Aorta (tissue), 5 donors: ENCODE data around the gene DTD1. TPM values are rescaled to one million over a fixed set of nuclear protein-coding genes. Genes with fewer than 3 reads are reported as not detected.

Experiments used
- ATAC-seq: fragments of 200-7000 bp; cut with Tn5 transposase; one replicate; pipeline ENCODE4 v1.9.1; 2022; ENCODE audit warnings: moderate library complexity; ENCODE audit not compliant: low FRiP score
- DNase-seq, 2 donors: peaks; one replicate each; pipeline ENCODE4 v3.0.0-alpha.2; 2020
- H3K27ac ChIP-seq, 2 donors: one replicate each; pipeline ENCODE4 v1.5.1; 2013; ENCODE audit warnings: low read length in 2 of 2, mild to moderate bottlenecking in 2 of 2, moderate library complexity in 2 of 2, control low read depth in 1 of 2, inconsistent platforms in 1 of 2, low read depth in 1 of 2
- H3K27me3 ChIP-seq, 2 donors: one replicate each; pipeline ENCODE4 v1.6.1; 2013; ENCODE audit warnings: control low read depth in 1 of 2, low read length in 1 of 2, mild to moderate bottlenecking in 1 of 2, moderate library complexity in 1 of 2; ENCODE audit not compliant: insufficient read depth in 2 of 2, control insufficient read depth in 1 of 2
- H3K36me3 ChIP-seq, 2 donors: one replicate each; pipeline ENCODE4 v1.6.1; 2013; ENCODE audit warnings: control low read depth in 1 of 2, low read length in 1 of 2, mild to moderate bottlenecking in 1 of 2; ENCODE audit not compliant: insufficient read depth in 2 of 2, control insufficient read depth in 1 of 2
- H3K4me1 ChIP-seq, 2 donors: one replicate each; pipeline ENCODE4 v1.6.1; 2013; ENCODE audit warnings: low read length in 2 of 2, control low read depth in 1 of 2, mild to moderate bottlenecking in 1 of 2, moderate library complexity in 1 of 2; ENCODE audit not compliant: insufficient read depth in 2 of 2, control insufficient read depth in 1 of 2
- H3K4me3 ChIP-seq, 2 donors: one replicate each; pipeline ENCODE4 v1.5.1; 2013; ENCODE audit warnings: low read length in 2 of 2, control low read depth in 1 of 2, mild to moderate bottlenecking in 1 of 2
- H3K9me3 ChIP-seq: one replicate; pipeline ENCODE4 v1.6.1; 2013; ENCODE audit warnings: mild to moderate bottlenecking, low read length; ENCODE audit not compliant: control insufficient read depth
- WGBS, 2 donors: extraction: QIAGEN DNeasy Blood & Tissue Kit; methylation state at CpG; one replicate each; pipeline ENCODE4 v1.1.7; 2013; 5-methylcytosine and 5-hydroxymethylcytosine counted together
- intact Hi-C, 2 donors: fragments of 100-400 bp; cut with DNase I; formaldehyde crosslinking; loops; one replicate each; pipeline versions ENCODE4 v1.14.2 to v1.15.0; 2022
- long read RNA-seq, 2 donors: library from polyadenylated mRNA; unstranded; transcript quantifications; one replicate each; pipeline ENCODE4 v2.0.0, GENCODE V29; 2020 to 2021
- polyA plus RNA-seq, 2 donors: library from polyadenylated mRNA; stranded (reverse); fragments of 200-250 nt; gene quantifications; one replicate each; pipeline ENCODE4 v1.2.3, GENCODE V29; 2013
- total RNA-seq, 2 donors: library from RNA; stranded (reverse); fragmentation: NEBNext Ultra II Directional; extraction: Animal tissue kit (Norgen Biotek cat#: 25700); gene quantifications; one replicate each; pipeline ENCODE4 v1.2.1, GENCODE V29; 2021
- donor health status: healthy with polysubstance abuse.
- donor health status: Bipolar disorder and iron deficiency.
- donor health status: DM: no; HTN: no; CAD: no.
- donor health status: DM: no; HTN: no; CAD: no.
- donor health status: DM: yes; HTN: yes; CAD: no.

Gene DTD1, protein sequence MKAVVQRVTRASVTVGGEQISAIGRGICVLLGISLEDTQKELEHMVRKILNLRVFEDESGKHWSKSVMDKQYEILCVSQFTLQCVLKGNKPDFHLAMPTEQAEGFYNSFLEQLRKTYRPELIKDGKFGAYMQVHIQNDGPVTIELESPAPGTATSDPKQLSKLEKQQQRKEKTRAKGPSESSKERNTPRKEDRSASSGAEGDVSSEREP
- total RNA-seq = 10 to 100 TPM; 20.0 to 20.2 TPM
- polyA plus RNA-seq = 10 to 100 TPM; 17.8 to 19.7 TPM
- long read RNA-seq, donor 1, transcript DTD1-201 (6 exons, 1,387 nt) = major isoform, 47 of 58 reads
- long read RNA-seq, donor 1, partial matches to known transcripts = 3 of 58 reads
- long read RNA-seq, donor 1, other reads (novel, unspliced or antisense) = 8 of 58 reads
- long read RNA-seq, donor 2, transcript DTD1-201 (6 exons, 1,387 nt) = major isoform, 7 of 14 reads
- long read RNA-seq, donor 2, partial matches to known transcripts = 0 of 14 reads
- long read RNA-seq, donor 2, other reads (novel, unspliced or antisense) = 7 of 14 reads

DNA sequence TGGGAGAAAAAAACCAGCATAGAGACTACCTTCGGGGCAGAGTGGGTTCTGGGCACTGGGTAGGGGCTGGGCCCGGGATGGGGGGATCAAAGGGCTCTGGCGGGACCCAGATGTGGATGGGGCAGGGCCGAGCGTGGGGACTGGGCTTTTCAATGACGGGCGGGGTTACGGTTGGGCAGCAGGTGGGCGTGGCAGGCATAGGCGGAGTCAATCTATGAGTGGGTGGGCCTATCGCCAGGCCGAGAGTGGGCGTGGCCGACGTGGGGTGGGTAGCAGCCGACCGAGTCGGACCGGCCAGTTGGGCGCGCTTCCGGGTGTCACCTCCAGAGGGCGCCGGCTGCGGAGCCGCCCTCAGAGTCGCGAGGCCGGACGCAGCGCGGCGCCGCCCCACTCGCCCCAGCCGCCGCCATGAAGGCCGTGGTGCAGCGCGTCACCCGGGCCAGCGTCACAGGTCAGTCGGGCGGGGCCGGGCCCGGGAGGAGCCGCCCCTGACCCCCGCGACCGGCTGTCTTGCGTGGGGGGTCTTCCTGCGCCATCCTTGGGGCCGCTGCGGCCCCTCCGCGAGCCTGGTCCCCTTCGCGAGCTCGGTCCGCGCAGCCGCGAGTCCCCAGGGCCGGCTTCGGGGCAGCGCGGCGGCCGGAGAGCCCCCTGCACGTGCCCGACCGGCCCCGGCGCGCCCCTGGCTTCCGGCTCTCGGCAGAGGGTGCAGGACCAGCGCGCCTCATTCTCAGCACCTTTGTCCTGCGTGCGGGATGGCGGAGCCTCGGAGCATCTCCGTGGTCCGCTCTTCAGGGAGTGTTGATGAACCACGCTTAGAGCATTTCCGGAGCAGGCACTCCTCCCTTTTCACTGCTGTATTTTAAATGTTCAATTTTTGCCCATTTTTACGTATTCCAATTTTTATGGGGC, at the start of gene DTD1:
DTD1 (plus strand) TSS at position 390 of the 909 bp plus-strand sequence; CDS start at position 409, 19 bp downstream.
- 0% methylated on average over 54 to 88 of the region's 88 CpGs for whole genome bisulfite sequencing, 2 donors
- ATAC-seq (peak; percentile 97), DNase-seq (peak; percentile 96 to 99)
- H3K27me3 ChIP-seq = no peaks in the 10 kb centered on the region
- H3K36me3 ChIP-seq = no peaks in the 10 kb centered on the region
- peak within 1 kb of the TSS; percentile 67 to 77 for H3K4me3 ChIP-seq
- no peaks in the 10 kb centered on the region for H3K9me3 ChIP-seq
- intact Hi-C loops = loop anchor here in 1 of 2 donors (5.0 kb wide), 1 partner anchor 1464 kb away; the partner anchor contains the start of genes CFAP61 and CRNKL1
- no peaks in the 10 kb centered on the region for H3K4me1 ChIP-seq
- peak within 1 kb of the TSS in 1 of 2 donors; percentile 7 for H3K27ac ChIP-seq

- intact Hi-C loops = no loop called here
Observed at GRCh38 chr20:18541741-18542140, 46.1 kb upstream of the DTD1 start.

GRCh38 chr20:18543216-18543615, 44.6 kb upstream of the DTD1 start:
- Histone ChIP-seq H3K27me3 (no peaks in the 10 kb centered on the region), H3K4me1 (no peaks in the 10 kb centered on the region), H3K36me3 (peaks cover 8 to 13% of the 10 kb centered on the region in 2 donors), H3K27ac (no peak overlapping the region), H3K9me3 (no peaks in the 10 kb centered on the region), H3K4me3 (no peak overlapping the region)
- WGBS, 2 donors = 91 to 96% methylated on average over 4 of the region's 4 CpGs
- ATAC-seq (no peak), DNase-seq (no peak)
- intact Hi-C loops = no loop called here

More at GRCh38 chr20:18541741-18542140, 46.1 kb upstream of the DTD1 start:
- DNase-seq = no peak
- H3K4me3 ChIP-seq = no peak overlapping the region
- no peak for ATAC-seq
- H3K4me1 ChIP-seq = no peaks in the 10 kb centered on the region
- H3K27me3 ChIP-seq = no peaks in the 10 kb centered on the region
- 74 to 78% methylated on average over 5 of the region's 5 CpGs for WGBS, 2 donors
- H3K36me3 ChIP-seq = peaks cover 6 to 10% of the 10 kb centered on the region in 2 donors
- H3K9me3 ChIP-seq = no peaks in the 10 kb centered on the region
- no peak overlapping the region for H3K27ac ChIP-seq

- Histone ChIP-seq H3K36me3 (peaks cover 10 to 15% of the 10 kb centered on the region in 2 donors), H3K9me3 (no peaks in the 10 kb centered on the region), H3K4me1 (no peaks in the 10 kb centered on the region), H3K4me3 (no peak overlapping the region), H3K27ac (no peak overlapping the region), H3K27me3 (no peaks in the 10 kb centered on the region)
- ATAC-seq (no peak), DNase-seq (no peak)
- WGBS, 2 donors = 77 to 81% methylated on average over 7 of the region's 7 CpGs
- intact Hi-C loops = no loop called here
Observed at GRCh38 chr20:18543932-18544331, 43.9 kb upstream of the DTD1 start.

GRCh38 chr20:18545566-18545965, 42.3 kb upstream of the DTD1 start:
- Histone ChIP-seq H3K4me1 (no peaks in the 10 kb centered on the region), H3K36me3 (peaks cover 10 to 15% of the 10 kb centered on the region in 2 donors), H3K9me3 (no peaks in the 10 kb centered on the region), H3K27me3 (no peaks in the 10 kb centered on the region), H3K27ac (no peak overlapping the region), H3K4me3 (no peak overlapping the region)
- 93 to 94% methylated on average over 1 of the region's 1 CpG for WGBS, 2 donors
- no peak for ATAC-seq
- intact Hi-C loops = no loop called here
- DNase-seq = no peak

- H3K27me3 ChIP-seq = no peaks in the 10 kb centered on the region
- intact Hi-C loops = no loop called here
- H3K27ac ChIP-seq = no peak overlapping the region
- WGBS, 2 donors = 87 to 95% methylated on average over 3 of the region's 3 CpGs
- ATAC-seq = no peak
- H3K36me3 ChIP-seq = peaks cover 10 to 17% of the 10 kb centered on the region in 2 donors
- H3K9me3 ChIP-seq = no peaks in the 10 kb centered on the region
- no peak for DNase-seq
- H3K4me1 ChIP-seq = no peaks in the 10 kb centered on the region
- no peak overlapping the region for H3K4me3 ChIP-seq
Observed at GRCh38 chr20:18548465-18548864, 39.4 kb upstream of the DTD1 start.

DNA sequence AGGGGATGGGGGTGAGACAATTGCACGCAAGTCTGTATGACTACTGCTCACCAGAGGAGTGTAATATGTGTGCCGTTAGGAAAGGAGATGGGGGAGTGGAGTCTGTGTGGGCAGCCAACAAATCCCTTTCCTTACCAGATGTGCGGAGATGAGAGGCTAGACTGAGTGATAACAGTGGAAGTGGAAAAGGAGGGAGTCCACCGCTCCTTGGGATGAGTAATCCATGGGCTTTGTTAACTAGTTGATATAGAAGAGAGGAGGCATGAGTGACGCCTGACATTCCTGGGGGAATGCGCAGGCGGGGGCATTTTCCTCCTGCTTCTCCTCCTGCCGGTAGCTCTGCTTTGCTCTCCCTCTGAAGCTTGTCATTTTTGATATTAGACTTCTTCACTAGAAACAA, 34.1 kb upstream of the DTD1 start:
- intact Hi-C loops = no loop called here
- Histone ChIP-seq H3K4me1 (no peaks in the 10 kb centered on the region), H3K36me3 (peaks cover 6 to 10% of the 10 kb centered on the region in 2 donors), H3K4me3 (no peak overlapping the region), H3K27ac (no peak overlapping the region), H3K27me3 (no peaks in the 10 kb centered on the region), H3K9me3 (no peaks in the 10 kb centered on the region)
- DNase-seq = no peak
- ATAC-seq = no peak
- whole genome bisulfite sequencing, 2 donors = 96% methylated on average over 8 of the region's 8 CpGs

GRCh38 chr20:18566892-18567738, 20.7 kb upstream of the DTD1 start, which contains the start of gene SMIM26:
Gene SMIM26 (plus strand): TSS chr20:18567432. CDS start chr20:18567479, 47 bp downstream.
- Histone ChIP-seq H3K9me3 (no peaks in the 10 kb centered on the region), H3K27ac (peak within 1 kb of the TSS in 1 of 2 donors; percentile 85), H3K4me1 (no peaks in the 10 kb centered on the region), H3K27me3 (no peaks in the 10 kb centered on the region), H3K36me3 (peaks cover 3 to 7% of the 10 kb centered on the region in 2 donors), H3K4me3 (peak within 1 kb of the TSS; percentile 53 to 64)
- intact Hi-C loops = loop anchor here in 1 of 2 donors (5.0 kb wide), 1 partner anchor 60 kb away; the partner anchor contains the start of gene SEC23B
- peak; percentile 97 for ATAC-seq
- whole genome bisulfite sequencing, 2 donors = 0 to 1% methylated on average over 51 of the region's 51 CpGs
- DNase-seq = peak; percentile 96 to 99
